Measurements from ENCODE around the gene FAM3C. TPM values are rescaled to one million over a fixed set of nuclear protein-coding genes. Genes with fewer than 3 reads are reported as not detected.

FAM3C gene
- total RNA-seq, 1 donor from 2014 or later, result 47.5 TPM

- TF ChIP-seq CTCF (conservative IDR thresholded peaks at IDR 0.05), result no peak
- peaks cover 18% of the 10 kb centered on the region for H3K4me1 Mint-ChIP-seq
Observed at GRCh38 chr7:121406461-121406860, 10.4 kb upstream of the FAM3C start.

GRCh38 chr7:121404348-121404747 is 8.2 kb upstream of the FAM3C start:
- Mint-ChIP-seq H3K4me1 (peaks cover 18% of the 10 kb centered on the region), H3K36me3 (ENCODE audit: low read depth) (no peaks in the 10 kb centered on the region)
- no peak for TF ChIP-seq CTCF (conservative IDR thresholded peaks at IDR 0.05)

More at GRCh38 chr7:121406461-121406860, 10.4 kb upstream of the FAM3C start:
- Mint-ChIP-seq H3K36me3 (ENCODE audit: low read depth) (no peaks in the 10 kb centered on the region), H3K27me3 (ENCODE audit: low read depth) (no peaks in the 10 kb centered on the region), H3K9me3 (no peaks in the 10 kb centered on the region), H3K27ac (ENCODE audit: unreplicated experiment) (no peak overlapping the region), H3K4me3 (no peak overlapping the region)
- no peak for DNase-seq (ENCODE audit: low read depth, low spot score)

GRCh38 chr7:121402701-121403100 is 6.6 kb upstream of the FAM3C start:
- H3K9me3 Mint-ChIP-seq, result no peaks in the 10 kb centered on the region
- no peak overlapping the region for H3K27ac Mint-ChIP-seq (ENCODE audit: unreplicated experiment)
- H3K4me3 Mint-ChIP-seq, result no peak overlapping the region
- no peaks in the 10 kb centered on the region for H3K27me3 Mint-ChIP-seq (ENCODE audit: low read depth)
- DNase-seq (ENCODE audit: low read depth, low spot score), result no peak
- no peak for TF ChIP-seq CTCF (conservative IDR thresholded peaks at IDR 0.05)
- H3K4me1 Mint-ChIP-seq, result peaks cover 21% of the 10 kb centered on the region
- H3K36me3 Mint-ChIP-seq (ENCODE audit: low read depth), result no peaks in the 10 kb centered on the region

More at GRCh38 chr7:121404348-121404747, 8.2 kb upstream of the FAM3C start:
- no peaks in the 10 kb centered on the region for H3K27me3 Mint-ChIP-seq (ENCODE audit: low read depth)
- no peaks in the 10 kb centered on the region for H3K9me3 Mint-ChIP-seq
- DNase-seq (ENCODE audit: low read depth, low spot score), result no peak
- no peak overlapping the region for H3K4me3 Mint-ChIP-seq
- H3K27ac Mint-ChIP-seq (ENCODE audit: unreplicated experiment), result no peak overlapping the region

GRCh38 chr7:121401896-121402295 is 5.8 kb upstream of the FAM3C start:
- TF ChIP-seq CTCF (conservative IDR thresholded peaks at IDR 0.05), result no peak
- Mint-ChIP-seq H3K27ac (ENCODE audit: unreplicated experiment) (no peak overlapping the region), H3K4me1 (peaks cover 24% of the 10 kb centered on the region), H3K4me3 (no peak overlapping the region), H3K9me3 (no peaks in the 10 kb centered on the region), H3K36me3 (ENCODE audit: low read depth) (no peaks in the 10 kb centered on the region), H3K27me3 (ENCODE audit: low read depth) (no peaks in the 10 kb centered on the region)
- DNase-seq (ENCODE audit: low read depth, low spot score), result no peak

GRCh38 chr7:121398246-121398645 is 2.1 kb upstream of the FAM3C start:
- H3K27me3 Mint-ChIP-seq (ENCODE audit: low read depth), result no peaks in the 10 kb centered on the region
- H3K4me3 Mint-ChIP-seq, result no peak overlapping the region
- DNase-seq (ENCODE audit: low read depth, low spot score), result no peak
- no peaks in the 10 kb centered on the region for H3K36me3 Mint-ChIP-seq (ENCODE audit: low read depth)
- H3K27ac Mint-ChIP-seq (ENCODE audit: unreplicated experiment), result no peak overlapping the region
- no peaks in the 10 kb centered on the region for H3K9me3 Mint-ChIP-seq
- H3K4me1 Mint-ChIP-seq, result peaks cover 24% of the 10 kb centered on the region
- peak; percentile 29 for TF ChIP-seq CTCF (conservative IDR thresholded peaks at IDR 0.05)

GRCh38 chr7:121397822-121398221 is 1.7 kb upstream of the FAM3C start:
- no peak overlapping the region for H3K27ac Mint-ChIP-seq (ENCODE audit: unreplicated experiment)
- no peak for DNase-seq (ENCODE audit: low read depth, low spot score)
- H3K9me3 Mint-ChIP-seq, result peaks cover 1% of the 10 kb centered on the region
- peak overlapping the region; percentile 80 for H3K4me3 Mint-ChIP-seq
- peaks cover 2% of the 10 kb centered on the region for H3K36me3 Mint-ChIP-seq (ENCODE audit: low read depth)
- TF ChIP-seq CTCF (conservative IDR thresholded peaks at IDR 0.05), result no peak
- peaks cover 26% of the 10 kb centered on the region for H3K4me1 Mint-ChIP-seq
- H3K27me3 Mint-ChIP-seq (ENCODE audit: low read depth), result no peaks in the 10 kb centered on the region
